ENCODE results near the gene TRAPPC11.
A peak's percentile ranks its signal among the peaks of the same experiment; 100 is the strongest.

Gene TRAPPC11

DNA sequence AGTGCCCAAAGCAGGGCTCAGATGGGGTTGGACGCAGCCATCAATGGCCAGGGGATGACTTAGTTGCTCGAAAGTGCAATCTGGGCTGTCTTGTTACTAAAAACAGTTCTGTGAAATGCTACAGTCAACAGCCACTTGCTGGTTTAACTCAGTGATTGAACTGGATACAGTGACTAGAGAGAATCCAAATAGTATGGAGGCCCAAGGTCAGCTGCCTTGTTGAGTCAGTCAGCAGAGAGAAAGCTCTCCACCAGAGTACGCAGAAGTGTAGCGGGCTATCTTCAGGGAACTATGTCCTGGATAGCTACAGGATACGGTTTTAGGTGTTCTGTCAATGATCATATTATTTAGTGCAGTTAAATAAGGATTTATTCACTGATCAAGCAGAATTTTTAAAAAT, 68.4 kb downstream of the TRAPPC11 start:
- no peak for DNase-seq (ENCODE audit: low read depth)
- H3K4me3 ChIP-seq (ENCODE audit: low read length): no peak overlapping the region
- TF ChIP-seq CTCF (IDR thresholded peaks at IDR 0.05; ENCODE audit: insufficient read depth, low read depth, low read length, missing control alignments): no peak

DNA sequence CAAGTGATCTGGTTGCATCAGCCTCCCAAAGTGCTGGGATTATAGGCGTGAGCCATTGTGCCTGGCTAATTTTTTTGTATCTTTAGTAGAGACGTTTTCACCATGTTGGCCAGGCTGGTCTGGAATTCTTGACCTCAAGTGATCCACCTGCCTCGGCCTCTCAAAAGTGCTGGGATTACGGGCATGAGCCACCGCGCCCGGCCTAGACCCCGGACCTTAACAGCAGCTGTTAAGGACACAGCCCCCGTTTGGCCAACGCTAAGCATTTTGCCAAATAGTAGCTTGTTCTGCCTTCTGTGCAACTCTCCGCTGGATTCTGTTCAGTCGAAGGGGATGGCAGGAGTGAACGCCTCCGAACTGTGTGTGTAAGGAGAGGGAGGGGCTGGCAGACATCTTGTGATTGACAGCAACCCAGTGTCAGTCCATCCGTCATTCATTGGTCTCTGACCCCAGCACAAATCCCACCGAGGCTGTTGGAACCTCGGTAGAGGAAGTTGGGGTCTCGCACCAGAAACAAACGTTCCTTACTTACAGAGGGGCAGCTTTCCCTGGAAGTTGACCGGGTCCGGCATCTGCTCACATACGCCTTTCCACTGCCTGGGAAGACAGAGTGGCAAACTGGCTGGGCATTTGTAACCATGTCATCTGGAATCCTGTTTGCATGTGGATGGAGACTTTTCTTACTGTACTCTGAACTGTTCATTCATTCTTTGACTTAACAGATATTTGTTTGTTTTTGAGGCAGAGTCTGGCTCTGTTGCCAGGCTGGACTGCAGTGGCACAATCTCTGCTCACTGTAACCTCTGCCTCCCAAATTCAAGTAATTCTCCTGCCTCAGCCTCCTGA, 69.4 kb downstream of the TRAPPC11 start:
- H3K4me3 ChIP-seq (ENCODE audit: low read length): no peak overlapping the region
- no peak for DNase-seq (ENCODE audit: low read depth)
- no peak for TF ChIP-seq CTCF (IDR thresholded peaks at IDR 0.05; ENCODE audit: insufficient read depth, low read depth, low read length, missing control alignments)

DNA sequence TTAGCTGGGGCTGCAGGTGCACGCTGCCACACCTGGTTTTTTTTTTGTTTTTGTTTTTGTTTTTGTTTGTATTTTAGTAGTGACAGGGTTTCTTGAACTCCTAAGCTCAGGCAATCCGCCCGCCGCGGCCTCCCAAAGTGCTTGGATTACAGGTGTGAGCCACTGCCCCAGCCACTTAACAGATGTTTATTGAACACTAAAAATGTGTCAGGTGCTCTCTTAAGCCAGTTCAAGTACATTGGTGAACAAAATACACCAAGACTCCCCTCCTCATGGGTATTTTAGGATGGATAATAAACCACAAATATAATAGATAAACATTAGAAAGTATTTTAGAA, 69.9 kb downstream of the TRAPPC11 start:
- H3K4me3 ChIP-seq (ENCODE audit: low read length): no peak overlapping the region
- TF ChIP-seq CTCF (IDR thresholded peaks at IDR 0.05; ENCODE audit: insufficient read depth, low read depth, low read length, missing control alignments): no peak
- no peak for DNase-seq (ENCODE audit: low read depth)

DNA sequence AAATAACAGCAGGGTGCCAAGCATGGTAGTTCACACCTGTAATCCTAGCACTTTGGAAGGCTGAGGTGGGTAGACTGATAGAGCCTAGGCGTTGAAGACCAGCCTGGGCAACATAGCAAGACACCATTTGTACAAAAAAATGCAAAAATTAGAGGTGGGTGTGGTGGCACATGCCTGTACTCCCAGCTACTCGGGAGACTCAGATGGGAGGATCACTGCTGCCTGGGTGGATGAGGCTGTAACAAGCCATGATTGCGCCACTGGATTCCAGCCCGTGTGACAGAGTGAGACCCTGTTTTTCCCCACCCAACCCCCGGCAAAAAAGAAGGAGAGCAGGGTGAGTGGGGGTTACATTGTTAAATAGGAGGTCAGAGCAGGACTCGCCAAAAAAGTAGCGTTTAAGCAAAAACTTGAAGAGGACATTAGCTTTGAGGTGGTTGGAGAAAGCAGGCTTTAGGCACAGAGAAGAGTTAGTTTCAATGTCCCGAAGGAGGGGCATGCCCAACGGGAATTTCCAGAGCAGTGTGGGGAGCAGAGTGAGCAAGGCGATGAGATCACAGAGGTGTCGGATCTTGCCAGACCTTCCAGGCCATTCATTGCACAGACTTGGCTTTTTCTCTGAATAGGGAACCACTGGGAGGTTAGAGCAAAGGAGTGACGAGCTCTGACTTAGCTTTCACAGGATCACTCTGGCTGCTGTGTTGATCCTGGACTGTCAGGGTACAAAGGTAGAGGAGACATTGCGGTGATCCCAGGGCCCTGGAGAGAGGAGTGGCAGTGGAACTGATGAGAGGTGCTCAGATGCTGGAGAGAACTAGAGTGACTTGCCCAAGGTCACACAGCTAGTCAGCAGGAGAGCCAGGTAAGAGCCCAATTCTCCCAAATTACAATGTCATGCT, 70.6 kb downstream of the TRAPPC11 start:
- no peak for TF ChIP-seq CTCF (IDR thresholded peaks at IDR 0.05; ENCODE audit: insufficient read depth, low read depth, low read length, missing control alignments)
- DNase-seq (ENCODE audit: low read depth): peak; percentile 96
- H3K4me3 ChIP-seq (ENCODE audit: low read length): no peak overlapping the region

DNA sequence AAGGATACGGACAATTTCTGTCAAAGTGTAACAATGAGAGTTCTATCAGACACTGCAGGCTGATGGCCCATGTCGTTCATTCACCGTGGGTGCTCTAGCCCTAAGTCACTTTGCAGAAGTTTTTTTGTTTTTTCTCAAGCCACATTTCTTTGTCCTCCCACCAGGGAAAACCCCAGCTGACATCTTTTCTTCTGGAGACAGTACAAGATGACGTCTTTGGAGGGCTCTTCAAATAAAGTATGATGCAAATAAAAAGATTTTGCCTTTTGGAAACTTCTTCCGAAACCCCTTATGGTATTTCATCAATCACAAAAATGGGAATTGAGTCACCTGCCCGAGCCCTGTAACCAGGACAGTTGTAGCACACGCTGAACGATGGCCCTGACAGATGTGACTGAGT, 73.2 kb downstream of the TRAPPC11 start:
- H3K4me3 ChIP-seq (ENCODE audit: low read length): no peak overlapping the region
- no peak for DNase-seq (ENCODE audit: low read depth)
- TF ChIP-seq CTCF (IDR thresholded peaks at IDR 0.05; ENCODE audit: insufficient read depth, low read depth, low read length, missing control alignments): no peak

GRCh38 chr4:183733181-183733580, 74.1 kb downstream of the TRAPPC11 start:
- DNase-seq (ENCODE audit: low read depth): no peak
- no peak overlapping the region for H3K4me3 ChIP-seq (ENCODE audit: low read length)
- no peak for TF ChIP-seq CTCF (IDR thresholded peaks at IDR 0.05; ENCODE audit: insufficient read depth, low read depth, low read length, missing control alignments)
